Renal cortex interstitium (tissue), 11 donors: ENCODE data around the gene THOC7. TPM values are rescaled to one million over a fixed set of nuclear protein-coding genes. Genes with fewer than 3 reads are reported as not detected.
A peak's percentile ranks its signal among the peaks of the same experiment; 100 is the strongest.

Source experiments
- DNase-seq, 11 donors: peaks; one replicate each; pipeline ENCODE4 v3.0.0-alpha.2; 2013; ENCODE audit warnings: low read depth in 9 of 11, low spot score in 4 of 11; ENCODE audit errors: extremely low read depth in 1 of 11
- polyA plus RNA-seq, 3 donors: library from polyadenylated mRNA; unstranded; fragments of 120-200 nt; gene quantifications; one replicate each; pipeline ENCODE4 v1.2.1, GENCODE V29; 2013; ENCODE audit not compliant: insufficient read length in 3 of 3

Gene THOC7
- polyA plus RNA-seq, 3 donors: 62.6 to 91.2 (median 74.4) TPM

- no peak for DNase-seq
Observed at GRCh38 chr3:63896332-63897030, 32.9 kb upstream of the THOC7 start.

- no peak for DNase-seq
Observed at GRCh38 chr3:63895422-63896189, 32.0 kb upstream of the THOC7 start.

DNA sequence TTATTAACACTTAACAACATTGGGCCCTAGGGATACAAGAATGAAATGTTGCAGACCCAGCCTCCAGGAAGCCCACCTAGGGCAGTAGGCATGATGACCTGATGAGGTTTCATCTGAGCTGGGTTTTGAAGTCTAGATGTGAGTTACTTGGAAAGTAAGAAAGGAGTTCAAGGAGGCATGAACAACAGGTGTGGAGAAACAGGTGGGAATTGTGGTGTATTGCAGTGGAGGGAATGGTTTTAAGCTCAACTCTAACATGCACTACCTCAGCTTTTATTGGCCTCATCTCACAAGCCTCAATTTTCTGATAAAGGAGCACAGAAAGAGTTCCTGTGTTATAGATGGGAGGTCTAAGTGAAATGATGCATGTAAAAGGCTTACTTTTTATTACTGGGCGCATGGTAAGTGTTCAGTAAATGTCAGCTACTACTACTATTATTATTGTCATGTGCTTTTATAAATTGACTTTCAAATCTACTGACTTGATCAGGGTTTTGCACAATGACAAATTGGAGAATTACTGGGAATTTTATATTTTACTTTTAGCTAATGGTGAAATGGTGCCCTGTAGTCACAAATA, 29.3 kb upstream of the THOC7 start:
- DNase-seq: no peak

DNA sequence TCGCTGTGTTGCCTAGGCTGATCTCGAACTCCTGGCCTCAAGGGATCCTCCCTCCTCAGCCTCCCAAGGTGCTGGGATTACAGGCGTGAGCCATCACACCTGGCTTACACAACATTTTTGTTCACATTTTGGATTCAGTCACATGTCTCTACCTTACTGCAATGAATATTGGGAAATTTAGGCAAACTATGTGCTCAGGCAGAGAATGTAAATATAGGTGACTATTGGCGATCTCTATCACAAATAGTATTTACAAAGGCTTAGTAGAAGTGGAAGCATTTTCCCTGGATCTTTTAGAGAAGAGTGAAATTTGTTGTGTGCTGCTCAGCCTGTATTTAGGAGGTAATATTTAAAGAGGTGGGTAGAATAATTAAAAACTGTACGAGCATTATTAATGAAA, 27.9 kb upstream of the THOC7 start:
- DNase-seq: no peak

GRCh38 chr3:63886858-63887257, 23.3 kb upstream of the THOC7 start:
- DNase-seq: no peak

- no peak for DNase-seq
Observed at GRCh38 chr3:63880653-63881052, 17.0 kb upstream of the THOC7 start.

DNA sequence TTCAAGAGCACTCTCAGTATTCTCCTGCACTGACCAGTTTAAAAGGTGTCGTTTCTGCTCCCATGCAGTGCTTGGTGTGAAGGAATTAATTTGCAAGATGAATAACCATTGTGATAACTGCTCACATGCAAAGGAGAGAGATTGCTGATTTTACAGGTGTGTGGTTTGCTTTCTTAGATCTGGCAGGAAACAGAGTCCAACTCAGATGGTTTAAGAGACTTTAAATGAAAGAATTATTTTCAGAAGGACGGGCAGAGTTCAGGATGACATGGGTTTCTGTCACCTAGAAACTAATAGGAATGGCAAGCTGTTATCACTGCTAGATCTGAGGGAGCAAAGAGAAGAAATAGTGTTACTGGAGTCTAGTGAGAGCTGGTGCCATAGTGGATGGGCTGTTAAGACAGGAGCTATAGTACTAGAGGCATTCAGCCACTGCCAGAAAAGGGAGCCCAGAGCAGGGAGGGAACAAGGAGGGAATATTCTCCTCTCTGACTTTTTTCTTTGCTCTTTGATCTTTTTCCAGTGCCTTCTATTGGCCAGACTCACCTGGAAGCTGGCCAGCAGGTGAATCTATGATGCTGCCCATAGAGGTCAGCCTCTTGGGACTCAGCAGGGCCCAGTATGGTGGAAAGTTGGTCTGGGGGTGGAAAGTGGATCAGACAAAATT, 14.9 kb upstream of the THOC7 start:
- DNase-seq: no peak

GRCh38 chr3:63877737-63878393, 14.3 kb upstream of the THOC7 start:
- DNase-seq: no peak

DNA sequence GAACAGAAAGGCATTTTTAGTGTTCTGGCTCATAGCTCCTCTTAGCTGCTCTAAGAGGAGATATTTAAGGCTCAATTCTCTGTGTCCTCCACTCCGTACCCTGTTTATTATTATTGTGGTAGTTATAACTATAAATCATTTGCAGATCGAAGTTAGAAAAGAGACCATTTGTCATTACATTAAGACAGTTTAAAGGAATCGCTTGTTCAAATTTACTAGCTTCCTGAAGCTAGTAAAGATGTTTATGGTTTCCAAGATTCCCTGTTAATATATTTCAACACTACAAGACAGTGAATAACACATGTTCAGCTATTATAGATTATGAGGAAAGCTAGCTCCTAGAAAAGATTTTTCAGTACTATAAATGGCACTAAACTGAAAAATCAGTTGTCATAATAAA, 12.7 kb upstream of the THOC7 start:
- no peak for DNase-seq

DNA sequence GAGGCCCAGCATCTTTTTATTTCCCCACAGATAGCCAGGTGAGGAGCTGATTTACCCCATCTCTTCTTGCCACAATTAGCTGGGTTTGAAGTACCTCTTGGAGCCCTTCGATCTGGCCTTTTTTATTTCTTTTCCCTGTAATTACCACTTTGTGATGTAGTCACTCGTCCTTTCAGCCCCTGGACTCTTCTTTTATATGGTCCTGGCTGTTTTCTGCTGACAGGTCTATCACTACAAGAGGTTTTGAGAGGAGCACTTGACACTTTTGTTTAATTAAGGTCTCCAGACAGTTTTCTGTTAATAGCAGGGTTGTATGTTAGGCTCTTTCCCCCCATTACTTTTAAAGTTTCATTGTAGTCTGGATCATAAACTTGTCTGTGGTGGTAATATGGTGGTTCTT, 11.9 kb upstream of the THOC7 start:
- DNase-seq: no peak

- DNase-seq: no peak
Observed at GRCh38 chr3:63874769-63875168, 11.2 kb upstream of the THOC7 start.

DNA sequence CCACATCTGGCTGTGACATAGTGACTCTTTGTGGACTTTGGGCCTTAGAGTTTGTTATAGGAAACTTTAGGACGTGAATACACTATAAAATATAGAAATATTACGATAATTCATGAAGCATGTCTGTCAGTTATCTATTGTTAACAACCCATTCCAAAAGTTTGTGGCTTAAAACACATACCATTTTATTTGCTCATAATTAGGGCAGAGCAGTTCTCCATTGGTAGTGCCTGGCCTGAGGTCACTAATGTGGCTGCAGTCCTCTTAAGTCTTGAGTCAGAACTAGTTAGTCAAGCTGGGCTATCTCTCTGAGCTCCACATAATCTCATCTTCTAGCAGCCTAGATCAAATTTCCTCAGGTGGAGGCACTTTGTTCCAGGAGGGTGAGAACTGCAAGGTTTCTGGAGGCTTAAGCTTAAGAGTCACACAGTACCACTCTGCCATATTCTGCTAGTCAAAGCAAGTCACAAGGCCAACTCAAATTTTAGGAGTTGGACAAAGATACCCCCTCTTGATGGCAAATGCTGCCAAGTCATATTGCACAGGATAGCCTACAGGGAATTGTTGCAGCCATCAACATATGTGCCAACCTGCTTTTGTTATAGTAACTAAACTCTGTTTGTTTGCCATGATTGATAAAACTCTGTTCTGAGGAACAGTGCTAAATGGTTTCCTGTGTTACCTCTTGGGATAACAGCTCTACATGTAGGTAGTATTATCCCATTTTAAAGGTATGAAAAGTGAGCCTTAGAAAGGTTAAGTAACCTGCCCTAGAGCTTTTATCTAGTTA, 8.7 kb upstream of the THOC7 start:
- no peak for DNase-seq

DNA sequence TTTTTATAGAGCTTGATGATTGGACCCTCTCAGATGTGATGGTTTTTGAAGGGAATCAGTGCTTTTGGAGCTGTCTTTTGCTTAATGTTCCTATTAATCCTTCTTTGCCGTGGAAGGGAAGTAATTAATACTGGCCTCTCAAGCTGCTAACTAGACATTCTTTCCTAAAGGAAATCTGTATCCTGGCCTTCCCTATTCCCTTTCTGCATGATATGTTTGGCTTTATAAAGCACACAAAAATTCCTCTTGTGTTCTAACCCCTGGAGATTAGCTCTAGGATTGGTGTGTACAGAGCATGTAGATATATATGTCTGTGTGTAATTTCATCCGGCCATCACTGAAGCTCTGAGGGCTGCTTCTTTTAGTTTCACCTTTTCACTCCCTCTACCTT, 7.0 kb upstream of the THOC7 start:
- DNase-seq: no peak

DNA sequence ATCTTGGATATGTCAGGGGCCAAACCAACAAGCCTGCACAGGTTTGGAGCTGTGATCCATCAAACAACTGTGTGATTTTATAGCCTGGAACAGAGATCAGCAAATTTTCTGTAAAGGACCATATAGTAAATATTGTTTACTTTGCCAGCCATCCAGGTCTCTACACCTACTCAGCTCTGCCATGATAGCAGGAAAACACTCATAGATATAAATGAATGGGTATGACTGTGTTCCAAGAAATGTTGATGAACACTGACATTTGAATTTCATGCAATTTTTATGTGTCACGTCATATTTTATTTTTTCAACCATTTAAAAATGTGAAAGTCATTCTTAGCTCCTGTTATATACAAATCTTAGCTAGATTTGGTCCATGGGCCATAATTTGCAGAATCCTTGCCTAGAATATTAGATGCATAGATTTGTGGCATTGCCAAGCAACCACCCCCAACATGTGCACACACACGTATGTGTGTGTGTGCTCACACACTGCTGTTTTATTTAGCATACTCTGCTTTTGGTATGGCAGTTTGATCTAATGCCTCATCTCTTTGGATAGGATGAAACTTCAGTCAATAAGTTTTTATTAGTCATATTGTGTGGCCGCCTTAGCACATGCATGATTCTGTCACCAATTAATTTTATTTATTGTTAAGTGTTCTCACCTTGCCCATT, 6.5 kb upstream of the THOC7 start:
- DNase-seq: no peak

DNA sequence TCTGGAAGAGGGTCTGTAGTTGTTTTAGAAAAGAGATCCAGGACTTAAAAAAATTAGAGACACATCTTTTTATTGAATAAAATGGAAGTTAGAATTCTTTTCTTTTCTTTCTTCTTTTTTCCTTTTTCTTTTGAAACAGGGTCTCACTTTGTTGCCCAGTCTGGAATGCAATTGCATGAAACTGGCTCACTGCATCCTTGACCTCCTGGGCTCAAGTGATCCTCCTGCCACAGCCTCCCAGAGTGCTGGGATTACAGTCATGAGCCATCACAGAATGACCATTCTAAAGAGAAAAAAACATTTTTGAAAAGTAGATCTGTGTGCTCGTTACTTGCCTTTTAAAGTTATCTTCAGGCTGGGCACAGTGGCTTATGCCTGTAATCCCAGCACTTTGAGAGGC, 3.6 kb upstream of the THOC7 start:
- no peak for DNase-seq

GRCh38 chr3:63864965-63865327, 1.3 kb upstream of the THOC7 start:
- no peak for DNase-seq

GRCh38 chr3:63864008-63864964, 681 bp upstream of the THOC7 start:
- DNase-seq: peak in 2 of 11 donors; percentile 22 to 26
